IMR-90 (cell line): ENCODE results near the gene XPC. TPM values are rescaled to one million over a fixed set of nuclear protein-coding genes. Genes with fewer than 3 reads are reported as not detected.

Experiments
- ATAC-seq: fragments of 200-7000 bp; cut with Tn5 transposase; 2 replicates; pipeline ENCODE4 v1.9.1; 2020; ENCODE audit warnings: low read depth, mild to moderate bottlenecking, moderate library complexity
- BruUV-seq: library from RNA; stranded (reverse); fragments of 400-500 nt; replicated peaks from 2 replicates; lab custom pipeline; 2021; lab: Mats Ljungman, UMichigan
- CTCF ChIA-PET: fragments of 300-600 bp; formaldehyde crosslinking; extraction: SDS; loops from one replicate; lab custom pipeline; 2021; ENCODE audit warnings: antibody characterized with exemption; lab: Yijun Ruan, JAX
- POLR2A ChIA-PET: fragments of 300-600 bp; sonication (Branson Sonifier 250); formaldehyde crosslinking; loops from one replicate; lab custom pipeline; 2022; ENCODE audit warnings: antibody characterized with exemption; ENCODE audit not compliant: unreplicated experiment; lab: Charles Lee
- DNase-seq: peaks from one replicate; pipeline ENCODE4 v3.0.0; 2013
- H2AFZ ChIP-seq: replicated peaks from 2 replicates; pipeline ENCODE3; 2013; ENCODE audit warnings: low read length, mild to moderate bottlenecking; ENCODE audit not compliant: poor library complexity
- H2AK5ac ChIP-seq: 2 replicates; pipeline ENCODE4 v1.6.1; 2013; ENCODE audit warnings: low read depth, low read length, inconsistent platforms
- H2AK9ac ChIP-seq: replicated peaks from 2 replicates; pipeline ENCODE3; 2013; ENCODE audit warnings: mild to moderate bottlenecking, low read depth, low read length, moderate library complexity; ENCODE audit not compliant: poor library complexity
- H2BK120ac ChIP-seq: 2 replicates; pipeline ENCODE4 v1.6.1; 2013; ENCODE audit warnings: low read depth, low read length, inconsistent platforms
- H2BK15ac ChIP-seq: 3 replicates; pipeline ENCODE4 v1.6.1; 2013; ENCODE audit warnings: low read depth, low read length, inconsistent platforms
- H2BK20ac ChIP-seq: 2 replicates; pipeline ENCODE4 v1.6.1; 2013; ENCODE audit warnings: low read depth, mild to moderate bottlenecking, inconsistent platforms, low read length, moderate library complexity
- H2BK5ac ChIP-seq: 2 replicates; pipeline ENCODE4 v1.6.1; 2013; ENCODE audit warnings: mild to moderate bottlenecking, low read depth, low read length, inconsistent platforms; ENCODE audit not compliant: poor library complexity, severe bottlenecking
- H3K14ac ChIP-seq: replicated peaks from 2 replicates; pipeline ENCODE4 v1.6.1; 2013; ENCODE audit warnings: low read depth, low read length, inconsistent platforms
- H3K18ac ChIP-seq: 2 replicates; pipeline ENCODE4 v1.6.1; 2013; ENCODE audit warnings: low read depth, low read length, control low read depth
- H3K23ac ChIP-seq: 2 replicates; pipeline ENCODE4 v1.6.1; 2013; ENCODE audit warnings: low read depth, low read length, inconsistent platforms
- H3K27ac ChIP-seq: 2 replicates; pipeline ENCODE4 v1.5.1; 2013; ENCODE audit warnings: mild to moderate bottlenecking, control low read depth, low read length; ENCODE audit not compliant: insufficient read depth
- H3K27me3 ChIP-seq: 2 replicates; pipeline ENCODE4 v1.6.1; 2013; ENCODE audit warnings: low read length; ENCODE audit not compliant: control insufficient read depth, insufficient read depth
- H3K36me3 ChIP-seq: 2 replicates; pipeline ENCODE4 v1.6.1; 2013; ENCODE audit warnings: low read length, mixed read lengths; ENCODE audit not compliant: control insufficient read depth, insufficient read depth
- H3K4ac ChIP-seq: 2 replicates; pipeline ENCODE4 v1.6.1; 2013; ENCODE audit warnings: low read depth, low read length, inconsistent platforms
- H3K4me1 ChIP-seq: 2 replicates; pipeline ENCODE4 v1.6.1; 2013; ENCODE audit warnings: low read length, mixed read lengths; ENCODE audit not compliant: control insufficient read depth, insufficient read depth
- H3K4me2 ChIP-seq: 2 replicates; pipeline ENCODE4 v1.6.1; 2013; ENCODE audit warnings: low read depth, mild to moderate bottlenecking, control low read depth, low read length, moderate library complexity
- H3K4me3 ChIP-seq: 2 replicates; pipeline ENCODE4 v1.5.1; 2013; ENCODE audit warnings: low read depth, mild to moderate bottlenecking, control low read depth, low read length, moderate library complexity; ENCODE audit not compliant: insufficient read depth
- H3K56ac ChIP-seq: 2 replicates; pipeline ENCODE4 v1.6.1; 2013; ENCODE audit warnings: low read length, inconsistent platforms; ENCODE audit not compliant: insufficient read depth; ENCODE audit errors: extremely low read depth
- H3K79me1 ChIP-seq, 2 experiments: 2 replicates each; pipeline ENCODE4 v1.6.1; 2013; ENCODE audit warnings: low read length in 2 of 2, inconsistent platforms in 1 of 2, low read depth in 1 of 2
- H3K9ac ChIP-seq: 2 replicates; pipeline ENCODE4 v1.6.1; 2013; ENCODE audit warnings: low read depth, low read length, control low read depth
- H3K9me1 ChIP-seq: 2 replicates; pipeline ENCODE4 v1.6.1; 2013; ENCODE audit warnings: low read length, inconsistent platforms; ENCODE audit not compliant: insufficient read depth
- H3K9me3 ChIP-seq: 2 replicates; pipeline ENCODE4 v1.6.1; 2013; ENCODE audit warnings: low read length; ENCODE audit not compliant: control insufficient read depth, insufficient read depth
- H4K20me1 ChIP-seq: 2 replicates; pipeline ENCODE4 v1.6.1; 2013; ENCODE audit warnings: low read length, inconsistent platforms; ENCODE audit not compliant: insufficient read depth
- H4K5ac ChIP-seq: 2 replicates; pipeline ENCODE4 v1.6.1; 2013; ENCODE audit warnings: mild to moderate bottlenecking, low read depth, low read length, control low read depth
- H4K8ac ChIP-seq, 2 experiments: 2 replicates each; pipeline ENCODE4 v1.6.1; 2013; ENCODE audit warnings: low read depth in 2 of 2, low read length in 2 of 2, control low read depth in 1 of 2, inconsistent platforms in 1 of 2
- H4K91ac ChIP-seq: 2 replicates; pipeline ENCODE4 v1.6.1; 2013; ENCODE audit warnings: low read depth, low read length, inconsistent platforms; ENCODE audit not compliant: insufficient read depth
- BHLHE40 ChIP-seq: fragments of 150-350 bp; IDR thresholded peaks from 2 replicates; pipeline ENCODE4 v1.6.1; 2016; ENCODE audit warnings: mild to moderate bottlenecking, low read depth, low read length
- CEBPB ChIP-seq: IDR thresholded peaks from 2 replicates; pipeline ENCODE4 v1.6.1; 2012; ENCODE audit warnings: low read depth, low read length, improper control_type of control experiment
- CHD1 ChIP-seq: IDR thresholded peaks from 2 replicates; pipeline ENCODE4 v1.6.1; 2012; ENCODE audit warnings: low read depth, low read length, improper control_type of control experiment
- ELK1 ChIP-seq: fragments of 150-350 bp; IDR thresholded peaks from 2 replicates; pipeline ENCODE4 v1.6.1; 2016; ENCODE audit warnings: low read depth, mild to moderate bottlenecking, low read length, moderate library complexity, borderline replicate concordance
- FOS ChIP-seq: fragments of 150-350 bp; IDR thresholded peaks from 2 replicates; pipeline ENCODE4 v1.6.1; 2016; ENCODE audit warnings: low read depth, low read length
- MAFK ChIP-seq: IDR thresholded peaks from 2 replicates; pipeline ENCODE4 v1.6.1; 2012; ENCODE audit warnings: low read depth, low read length, improper control_type of control experiment
- MAZ ChIP-seq: IDR thresholded peaks from 2 replicates; pipeline ENCODE4 v1.6.1; 2012; ENCODE audit warnings: low read depth, mild to moderate bottlenecking, low read length, improper control_type of control experiment, moderate library complexity, borderline replicate concordance
- MXI1 ChIP-seq: IDR thresholded peaks from 2 replicates; pipeline ENCODE4 v1.6.1; 2012; ENCODE audit warnings: low read depth, mild to moderate bottlenecking, low read length, moderate library complexity, borderline replicate concordance
- NFE2L2 ChIP-seq: fragments of 150-350 bp; IDR thresholded peaks from 2 replicates; pipeline ENCODE4 v1.6.1; 2016; ENCODE audit warnings: low read depth, mild to moderate bottlenecking, low read length
- POLR2A ChIP-seq: IDR thresholded peaks from 2 replicates; pipeline ENCODE4 v1.6.1; 2012; ENCODE audit warnings: mild to moderate bottlenecking, low read depth, low read length
- RAD21 ChIP-seq: IDR thresholded peaks from 2 replicates; pipeline ENCODE4 v1.6.1; 2012; ENCODE audit warnings: low read length, improper control_type of control experiment
- RCOR1 ChIP-seq: IDR thresholded peaks from 2 replicates; pipeline ENCODE4 v1.6.1; 2012; ENCODE audit warnings: mild to moderate bottlenecking, low read length, improper control_type of control experiment; ENCODE audit not compliant: insufficient replicate concordance
- RFX5 ChIP-seq: IDR thresholded peaks from 2 replicates; pipeline ENCODE4 v1.8.0; 2012; ENCODE audit warnings: low read depth, mild to moderate bottlenecking, low read length, moderate library complexity
- SMC3 ChIP-seq: fragments of 150-350 bp; IDR thresholded peaks from 2 replicates; pipeline ENCODE4 v1.6.1; 2016; ENCODE audit warnings: low read depth, mild to moderate bottlenecking, antibody characterized with exemption, low read length, moderate library complexity
- USF2 ChIP-seq: fragments of 150-350 bp; IDR thresholded peaks from 2 replicates; pipeline ENCODE4 v1.6.1; 2017; ENCODE audit warnings: mild to moderate bottlenecking, antibody characterized with exemption, low read length, low read depth
- WGBS, 2 experiments: methylation state at CpG; one replicate each; pipeline versions ENCODE4 v1.1.5 to v1.1.7; 2013; ENCODE audit warnings: missing lambda C conversion rate in 2 of 2; ENCODE audit not compliant: insufficient read length in 1 of 2; ENCODE audit errors: extremely low coverage in 2 of 2; 5-methylcytosine and 5-hydroxymethylcytosine counted together
- dilution Hi-C: fragments of 300-500 bp; cut with HindIII; formaldehyde crosslinking; loops from one replicate; pipeline ENCODE4 v1.14.3; 2018; ENCODE audit warnings: low sequenced_read_pairs; ENCODE audit not compliant: unreplicated experiment
- in situ Hi-C: fragments of 300-500 bp; cut with MboI; formaldehyde crosslinking; loops from 3 replicates; pipeline ENCODE4 v1.14.3; 2019; ENCODE audit warnings: low sequenced_read_pairs, inconsistent platforms, mixed read lengths
- intact Hi-C: fragments of 100-400 bp; cut with micrococcal nuclease; formaldehyde crosslinking; loops from 2 replicates; pipeline ENCODE4 v1.10.0; 2022
- polyA plus RNA-seq, 3 experiments: library from polyadenylated mRNA; depleted of rRNA; stranded (reverse); fragments of >200 nt; gene quantifications; 2 replicates each; pipeline ENCODE4 v1.2.3, GENCODE V29; 2012; ENCODE audit warnings: low replicate concordance in 1 of 3
- total RNA-seq: library from RNA; depleted of rRNA; stranded (reverse); fragments of >200 nt; gene quantifications from 2 replicates; pipeline ENCODE4 v1.2.3, GENCODE V29; 2012
- TF ChIP-seq, protein P1 (sequence below): conservative IDR thresholded peaks from 2 replicates; pipeline ENCODE4 v1.5.1; 2012; ENCODE audit warnings: mild to moderate bottlenecking, low read depth, low read length, improper control_type of control experiment

Gene XPC
- total and polyA plus RNA-seq, 2 of the 4 experiments (the other 2 are of a cell fraction): 30.9 to 48.8 TPM

DNA sequence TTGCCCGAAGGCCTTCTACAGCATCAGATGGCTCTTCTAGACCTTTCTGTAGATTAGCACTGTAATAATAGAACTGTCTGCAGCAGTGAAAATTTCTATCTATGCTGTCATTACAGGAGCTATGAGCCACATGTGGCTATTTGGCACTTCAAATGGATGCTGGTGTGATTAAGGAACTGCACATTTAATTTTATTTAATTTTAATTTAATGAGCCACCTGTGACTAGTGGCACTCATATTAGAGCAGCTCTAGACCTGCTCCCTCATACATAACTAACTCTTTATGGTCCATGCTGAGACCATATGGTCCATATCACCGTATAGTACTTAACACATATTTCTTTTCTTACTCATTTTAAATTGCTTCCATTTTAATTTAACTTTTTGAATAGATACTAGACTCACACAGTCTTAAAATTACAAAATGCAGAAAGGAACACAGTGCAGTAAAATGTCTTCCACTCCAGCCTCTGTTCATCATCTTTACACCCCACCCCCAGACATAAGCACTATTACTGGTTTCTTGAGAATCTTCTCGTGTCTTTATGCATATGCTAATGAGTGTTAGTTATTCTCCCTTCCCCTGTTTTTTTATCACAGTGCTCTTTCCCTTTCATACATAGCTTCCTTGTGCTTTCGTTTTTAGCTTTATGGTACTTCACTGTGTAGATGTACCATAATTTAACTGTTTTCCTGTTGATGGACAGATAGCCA, 9.8 kb upstream of the XPC start:
- Histone ChIP-seq H3K56ac (no peak overlapping the region), H3K9me3 (no peaks in the 10 kb centered on the region), H2BK20ac (no peak overlapping the region), H3K9ac (no peak overlapping the region), H3K79me1 (peaks cover 11 to 13% of the 10 kb centered on the region in 2 experiments), H3K14ac (no peak overlapping the region), H2BK5ac (no peak overlapping the region), H3K27ac (no peak overlapping the region), H3K4me3 (no peak overlapping the region), H2AK9ac (no peak overlapping the region), H3K27me3 (no peaks in the 10 kb centered on the region), H2AFZ (no peak overlapping the region), H2BK120ac (no peak overlapping the region), H2AK5ac (no peak overlapping the region), H3K23ac (no peak overlapping the region), H4K20me1 (no peaks in the 10 kb centered on the region), H3K36me3 (peaks cover 13% of the 10 kb centered on the region), H3K4ac (no peak overlapping the region), H4K8ac (no peak overlapping the region), H3K4me2 (no peak overlapping the region), H3K18ac (no peak overlapping the region), H4K5ac (no peak overlapping the region), H3K9me1 (no peaks in the 10 kb centered on the region; the same call in 1 of the 2 replicates), H4K91ac (no peak overlapping the region), H3K4me1 (no peaks in the 10 kb centered on the region), H2BK15ac (no peak overlapping the region)
- dilution Hi-C loops: no loop called here
- CTCF ChIA-PET: no interaction called here
- no TSS peak for BruUV-seq
- POLR2A ChIA-PET: no interaction called here
- no CpG with 5 or more reads among the region's 4 CpGs for WGBS, 2 experiments
- intact Hi-C loops: no loop called here
- ATAC-seq (no peak), DNase-seq (no peak)
- no peak for TF ChIP-seq NFE2L2
- TF ChIP-seq FOS: no peak
- no peak for TF ChIP-seq USF2
- no peak for TF ChIP-seq RFX5
- no peak for TF ChIP-seq MAFK
- TF ChIP-seq ELK1: no peak
- no peak for TF ChIP-seq RAD21
- no peak for TF ChIP-seq MAZ
- TF ChIP-seq, protein P1, sequence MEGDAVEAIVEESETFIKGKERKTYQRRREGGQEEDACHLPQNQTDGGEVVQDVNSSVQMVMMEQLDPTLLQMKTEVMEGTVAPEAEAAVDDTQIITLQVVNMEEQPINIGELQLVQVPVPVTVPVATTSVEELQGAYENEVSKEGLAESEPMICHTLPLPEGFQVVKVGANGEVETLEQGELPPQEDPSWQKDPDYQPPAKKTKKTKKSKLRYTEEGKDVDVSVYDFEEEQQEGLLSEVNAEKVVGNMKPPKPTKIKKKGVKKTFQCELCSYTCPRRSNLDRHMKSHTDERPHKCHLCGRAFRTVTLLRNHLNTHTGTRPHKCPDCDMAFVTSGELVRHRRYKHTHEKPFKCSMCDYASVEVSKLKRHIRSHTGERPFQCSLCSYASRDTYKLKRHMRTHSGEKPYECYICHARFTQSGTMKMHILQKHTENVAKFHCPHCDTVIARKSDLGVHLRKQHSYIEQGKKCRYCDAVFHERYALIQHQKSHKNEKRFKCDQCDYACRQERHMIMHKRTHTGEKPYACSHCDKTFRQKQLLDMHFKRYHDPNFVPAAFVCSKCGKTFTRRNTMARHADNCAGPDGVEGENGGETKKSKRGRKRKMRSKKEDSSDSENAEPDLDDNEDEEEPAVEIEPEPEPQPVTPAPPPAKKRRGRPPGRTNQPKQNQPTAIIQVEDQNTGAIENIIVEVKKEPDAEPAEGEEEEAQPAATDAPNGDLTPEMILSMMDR: no peak
- TF ChIP-seq CHD1: no peak
- no peak for TF ChIP-seq SMC3
- no peak for TF ChIP-seq POLR2A
- no peak for TF ChIP-seq MXI1
- no peak for TF ChIP-seq CEBPB
- TF ChIP-seq RCOR1: no peak
- no peak for TF ChIP-seq BHLHE40
- in situ Hi-C loops: no loop called here
